ENCODE measurements around the gene KMT5B.

KMT5B gene

DNA sequence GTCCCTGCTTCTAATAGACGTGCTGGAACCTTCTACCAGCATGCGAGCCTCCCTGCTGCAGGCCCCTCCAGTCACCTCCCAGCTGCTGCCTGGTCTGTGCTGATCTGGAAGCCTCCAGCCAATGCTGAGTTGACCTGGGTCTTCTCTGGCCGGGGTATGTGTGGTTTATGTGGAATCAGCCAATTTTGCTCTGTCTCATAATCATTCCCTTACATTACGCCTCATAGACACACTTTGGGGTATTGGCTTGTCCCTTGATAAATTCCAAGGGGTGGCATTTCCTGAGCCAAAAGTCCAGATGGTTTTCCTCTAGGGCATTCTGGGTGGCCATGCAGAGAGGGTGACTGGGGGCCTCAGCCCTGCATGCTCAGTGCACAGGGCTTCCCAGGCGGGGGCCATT, 8.3 kb upstream of the KMT5B start:
- no peak overlapping the region for H3K4me2 ChIP-seq (ENCODE audit: low read length)
- H3K79me2 ChIP-seq (ENCODE audit: control insufficient read depth, low read length) = no peaks in the 10 kb centered on the region
- H3K9me2 ChIP-seq (replicated peaks; ENCODE audit: control insufficient read depth, low read length) = no peaks in the 10 kb centered on the region
- H3K4me1 ChIP-seq (ENCODE audit: control insufficient read depth, low read length) = no peaks in the 10 kb centered on the region
- TF ChIP-seq, protein P1, sequence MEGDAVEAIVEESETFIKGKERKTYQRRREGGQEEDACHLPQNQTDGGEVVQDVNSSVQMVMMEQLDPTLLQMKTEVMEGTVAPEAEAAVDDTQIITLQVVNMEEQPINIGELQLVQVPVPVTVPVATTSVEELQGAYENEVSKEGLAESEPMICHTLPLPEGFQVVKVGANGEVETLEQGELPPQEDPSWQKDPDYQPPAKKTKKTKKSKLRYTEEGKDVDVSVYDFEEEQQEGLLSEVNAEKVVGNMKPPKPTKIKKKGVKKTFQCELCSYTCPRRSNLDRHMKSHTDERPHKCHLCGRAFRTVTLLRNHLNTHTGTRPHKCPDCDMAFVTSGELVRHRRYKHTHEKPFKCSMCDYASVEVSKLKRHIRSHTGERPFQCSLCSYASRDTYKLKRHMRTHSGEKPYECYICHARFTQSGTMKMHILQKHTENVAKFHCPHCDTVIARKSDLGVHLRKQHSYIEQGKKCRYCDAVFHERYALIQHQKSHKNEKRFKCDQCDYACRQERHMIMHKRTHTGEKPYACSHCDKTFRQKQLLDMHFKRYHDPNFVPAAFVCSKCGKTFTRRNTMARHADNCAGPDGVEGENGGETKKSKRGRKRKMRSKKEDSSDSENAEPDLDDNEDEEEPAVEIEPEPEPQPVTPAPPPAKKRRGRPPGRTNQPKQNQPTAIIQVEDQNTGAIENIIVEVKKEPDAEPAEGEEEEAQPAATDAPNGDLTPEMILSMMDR (IDR thresholded peaks at IDR 0.05; ENCODE audit: low read depth, low read length, poor library complexity, severe bottlenecking) = no peak
- no peak for TF ChIP-seq EZH2phosphoT487 (IDR thresholded peaks at IDR 0.05; ENCODE audit: borderline replicate concordance, low read length)
- H3K27ac ChIP-seq (ENCODE audit: low read depth, low read length) = no peak overlapping the region
- H3K36me3 ChIP-seq (ENCODE audit: control insufficient read depth, low read length) = no peaks in the 10 kb centered on the region
- no peaks in the 10 kb centered on the region for H4K20me1 ChIP-seq (ENCODE audit: control insufficient read depth, insufficient read depth, low read depth, low read length)
- H3K4me3 ChIP-seq (ENCODE audit: low read length) = no peak overlapping the region
- no peaks in the 10 kb centered on the region for H3K9me3 ChIP-seq (ENCODE audit: control insufficient read depth, insufficient read depth, low read length)
- H3F3A ChIP-seq (ENCODE audit: control insufficient read depth, insufficient read depth) = no peaks in the 10 kb centered on the region
- H3K27me3 ChIP-seq (ENCODE audit: control insufficient read depth, low read length) = no peaks in the 10 kb centered on the region; the same call in 1 of the 2 replicates

DNA sequence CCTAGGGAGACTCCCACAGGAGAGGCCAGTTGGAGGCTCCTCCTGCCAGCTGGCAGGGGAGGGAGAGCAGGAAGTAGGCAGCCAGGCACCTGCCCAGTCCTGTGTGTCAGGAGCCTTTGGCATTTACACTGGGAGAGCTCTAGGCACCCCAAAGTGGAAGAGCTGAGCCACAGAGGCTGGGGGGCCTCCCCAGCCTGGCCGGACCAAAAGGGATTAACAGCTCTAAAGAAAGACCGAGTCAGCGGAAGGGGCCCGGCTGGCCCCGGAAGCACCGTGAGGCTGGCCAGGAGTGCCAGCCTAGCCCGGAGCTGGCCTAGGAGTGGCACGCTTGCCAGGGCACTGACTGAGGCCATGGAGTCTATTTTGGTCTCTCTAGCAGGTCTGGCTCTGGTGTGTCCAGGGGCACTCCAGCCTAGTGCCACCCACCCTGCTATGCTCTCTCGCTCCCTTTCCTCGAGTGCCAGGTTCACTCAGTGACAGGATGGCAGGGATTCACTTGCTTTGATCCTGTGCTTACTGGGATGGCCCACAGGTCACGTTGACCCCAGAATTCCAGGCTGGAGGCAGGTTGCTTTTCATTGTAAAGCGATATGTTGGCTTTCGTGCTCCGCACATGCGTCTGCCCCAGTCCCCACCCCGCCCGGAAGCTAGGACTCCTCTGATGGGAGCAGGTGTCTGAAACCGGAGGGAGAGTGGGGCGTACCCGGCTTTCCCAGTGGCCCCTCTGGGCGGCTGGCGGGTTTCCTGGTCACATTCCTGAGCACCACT, 3.3 kb upstream of the KMT5B start:
- no peak overlapping the region for H3K4me2 ChIP-seq (ENCODE audit: low read length)
- TF ChIP-seq, protein P1 (IDR thresholded peaks at IDR 0.05; ENCODE audit: low read depth, low read length, poor library complexity, severe bottlenecking) = no peak
- TF ChIP-seq EZH2phosphoT487 (IDR thresholded peaks at IDR 0.05; ENCODE audit: borderline replicate concordance, low read length) = no peak
- peaks cover 24% of the 10 kb centered on the region for H3K4me1 ChIP-seq (ENCODE audit: control insufficient read depth, low read length)
- H3K27ac ChIP-seq (ENCODE audit: low read depth, low read length) = no peak overlapping the region
- peaks cover 18% of the 10 kb centered on the region for H3K27me3 ChIP-seq (ENCODE audit: control insufficient read depth, low read length)
- H3K36me3 ChIP-seq (ENCODE audit: control insufficient read depth, low read length) = no peaks in the 10 kb centered on the region
- H3K9me2 ChIP-seq (replicated peaks; ENCODE audit: control insufficient read depth, low read length) = no peaks in the 10 kb centered on the region
- no peak overlapping the region for H3K4me3 ChIP-seq (ENCODE audit: low read length)
- peaks cover 6% of the 10 kb centered on the region; the same call in 1 of the 2 replicates for H4K20me1 ChIP-seq (ENCODE audit: control insufficient read depth, insufficient read depth, low read depth, low read length)
- no peaks in the 10 kb centered on the region for H3K9me3 ChIP-seq (ENCODE audit: control insufficient read depth, insufficient read depth, low read length)
- H3F3A ChIP-seq (ENCODE audit: control insufficient read depth, insufficient read depth) = no peaks in the 10 kb centered on the region
- peaks cover 13% of the 10 kb centered on the region for H3K79me2 ChIP-seq (ENCODE audit: control insufficient read depth, low read length)

DNA sequence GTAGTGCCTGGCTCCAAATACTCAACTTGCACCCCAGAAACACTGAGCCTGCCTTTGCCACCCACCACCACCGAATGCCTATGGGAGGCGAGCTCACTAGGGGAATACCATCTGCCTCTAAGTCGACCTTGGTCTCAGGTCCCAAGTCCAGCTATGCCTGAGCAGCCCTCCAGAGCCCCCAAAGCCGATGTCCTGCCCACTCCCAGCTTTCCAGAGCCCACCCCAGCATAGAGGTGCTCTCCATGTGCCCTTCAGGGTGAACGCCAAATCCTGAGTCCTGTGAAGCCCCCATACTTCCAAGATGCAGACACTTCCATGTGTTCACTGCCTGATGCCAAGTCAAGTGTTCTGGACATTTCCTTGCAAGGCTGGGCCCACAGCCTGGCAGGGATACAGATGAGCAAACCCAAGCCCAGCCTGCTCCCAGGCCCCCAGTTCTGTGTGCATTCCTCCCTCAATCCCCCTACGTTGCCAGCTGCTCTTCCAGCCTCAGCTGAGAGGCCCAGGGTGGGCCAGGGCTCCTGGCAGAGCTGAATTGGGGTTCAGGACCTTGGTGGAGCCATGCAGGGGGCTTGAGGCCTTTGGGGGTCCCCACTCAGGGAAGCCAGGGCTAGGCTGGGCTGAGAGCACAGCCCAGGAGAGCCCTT, 2.6 kb upstream of the KMT5B start:
- Histone ChIP-seq H3F3A (ENCODE audit: control insufficient read depth, insufficient read depth) (no peaks in the 10 kb centered on the region), H4K20me1 (ENCODE audit: control insufficient read depth, insufficient read depth, low read depth, low read length) (peaks cover 6% of the 10 kb centered on the region; the same call in 1 of the 2 replicates), H3K4me2 (ENCODE audit: low read length) (no peak overlapping the region), H3K9me2 (replicated peaks; ENCODE audit: control insufficient read depth, low read length) (no peaks in the 10 kb centered on the region), H3K27me3 (ENCODE audit: control insufficient read depth, low read length) (peaks cover 18% of the 10 kb centered on the region), H3K4me3 (ENCODE audit: low read length) (no peak overlapping the region), H3K4me1 (ENCODE audit: control insufficient read depth, low read length) (peaks cover 24% of the 10 kb centered on the region), H3K27ac (ENCODE audit: low read depth, low read length) (no peak overlapping the region), H3K36me3 (ENCODE audit: control insufficient read depth, low read length) (no peaks in the 10 kb centered on the region), H3K79me2 (ENCODE audit: control insufficient read depth, low read length) (peaks cover 20% of the 10 kb centered on the region), H3K9me3 (ENCODE audit: control insufficient read depth, insufficient read depth, low read length) (no peaks in the 10 kb centered on the region)
- TF ChIP-seq, protein P1 (IDR thresholded peaks at IDR 0.05; ENCODE audit: low read depth, low read length, poor library complexity, severe bottlenecking) = no peak
- no peak for TF ChIP-seq EZH2phosphoT487 (IDR thresholded peaks at IDR 0.05; ENCODE audit: borderline replicate concordance, low read length)

All from DOHH2 (cell line).